HepG2 (cell line): ENCODE results near the gene CKS1B. TPM values are rescaled to one million over a fixed set of nuclear protein-coding genes. Genes with fewer than 3 reads are reported as not detected.

ENCODE experiments used
- ATAC-seq: fragments of 200-7000 bp; cut with Tn5 transposase; 3 replicates; pipeline ENCODE4 v1.9.1; 2020; ENCODE audit warnings: mild to moderate bottlenecking, moderate library complexity
- BruUV-seq: library from RNA; stranded (reverse); fragments of 400-500 nt; replicated peaks from 2 replicates; lab custom pipeline; 2021; lab: Mats Ljungman, UMichigan
- CTCF ChIA-PET: fragments of 300-600 bp; formaldehyde crosslinking; extraction: SDS; loops from one replicate; lab custom pipeline; 2021; ENCODE audit warnings: low total read pairs, inconsistent platforms, low intra/inter-chr PET ratio; lab: Yijun Ruan, JAX
- POLR2A ChIA-PET: fragments of 350-600 bp; sonication (Branson Sonifier 250); formaldehyde crosslinking; loops from one replicate; lab custom pipeline; 2020; ENCODE audit warnings: antibody characterized with exemption, inconsistent platforms; lab: Yijun Ruan, JAX
- DNase-seq: peaks from one replicate; pipeline ENCODE4 v3.0.0-alpha.2; 2015; ENCODE audit warnings: low spot score
- FAIRE-seq: peaks from 3 replicates; lab custom pipeline; 2011; peaks lifted over from hg19 to GRCh38; lab: Jason Lieb, UNC
- H2AFZ ChIP-seq: one replicate; pipeline ENCODE4 v1.6.1; 2011; ENCODE audit warnings: low read length, inconsistent platforms
- H3K27ac ChIP-seq: fragments of 300-600 bp; 3 replicates; pipeline ENCODE4 v1.8.0; 2011; ENCODE audit warnings: mixed run types, mild to moderate bottlenecking, mixed read lengths, low read length, inconsistent platforms; ENCODE audit not compliant: insufficient read depth; ENCODE audit errors: extremely low read length
- H3K27me3 ChIP-seq, 2 experiments: fragments of 200-600 bp in 1 of 2; 2 replicates in 1 of 2; 3 replicates in 1 of 2; pipeline versions ENCODE4 v1.6.0 to v1.8.0; 2011; ENCODE audit warnings: low read length in 2 of 2, mild to moderate bottlenecking in 2 of 2, moderate library complexity in 2 of 2, inconsistent platforms in 1 of 2; ENCODE audit not compliant: insufficient read depth in 2 of 2, control insufficient read depth in 1 of 2
- H3K36me3 ChIP-seq, 2 experiments: fragments of 200-600 bp in 1 of 2; replicated peaks in 1 of 2; 2 replicates in 1 of 2; 3 replicates in 1 of 2; pipeline versions ENCODE4 v1.5.1 to v1.8.0; 2011; ENCODE audit warnings: low read length in 2 of 2, inconsistent platforms in 1 of 2; ENCODE audit not compliant: insufficient read depth in 2 of 2, control insufficient read depth in 1 of 2
- H3K4me1 ChIP-seq: 2 replicates; pipeline ENCODE4 v1.5.1; 2012; ENCODE audit warnings: low read length, inconsistent platforms; ENCODE audit not compliant: insufficient read depth
- H3K4me2 ChIP-seq: 2 replicates; pipeline ENCODE4 v1.6.0; 2011; ENCODE audit warnings: low read depth, low read length, inconsistent platforms
- H3K4me3 ChIP-seq, 3 experiments: fragments of 200-600 bp in 1 of 3; sonication (generic), shearing (Covaris generic) in 1 of 3; replicated peaks in 1 of 3; 2 replicates each; pipeline ENCODE4 v1.5.1; 2011 to 2016; ENCODE audit warnings: low read length in 3 of 3, inconsistent platforms in 2 of 3, low read depth in 2 of 3, mild to moderate bottlenecking in 2 of 3, control low read depth in 1 of 3, mixed read lengths in 1 of 3; ENCODE audit not compliant: insufficient read depth in 1 of 3
- H3K79me2 ChIP-seq: one replicate; pipeline ENCODE4 v1.6.1; 2011; ENCODE audit warnings: low read length, inconsistent platforms; ENCODE audit not compliant: insufficient read depth
- H3K9ac ChIP-seq: 2 replicates; pipeline ENCODE4 v1.6.0; 2011; ENCODE audit warnings: mild to moderate bottlenecking, low read depth, low read length, inconsistent platforms; ENCODE audit not compliant: insufficient read depth
- H3K9me3 ChIP-seq: 2 replicates; pipeline ENCODE4 v1.5.1; 2012; ENCODE audit warnings: mild to moderate bottlenecking, low read length
- H4K20me1 ChIP-seq: 2 replicates; pipeline ENCODE4 v1.6.0; 2011; ENCODE audit warnings: inconsistent platforms, mild to moderate bottlenecking, low read length, moderate library complexity; ENCODE audit not compliant: insufficient read depth
- FOXP4 ChIP-seq: sonication (generic); formaldehyde crosslinking; IDR thresholded peaks from 2 replicates; pipeline ENCODE4 v1.4.0; 2020; ENCODE audit warnings: missing genetic modification reagents
- HIVEP1 ChIP-seq: sonication (generic); formaldehyde crosslinking; IDR thresholded peaks from 2 replicates; pipeline ENCODE4 v1.4.0; 2020; ENCODE audit warnings: mild to moderate bottlenecking, missing genetic modification reagents
- KLF11 ChIP-seq: IDR thresholded peaks from 2 replicates; pipeline ENCODE4 v1.6.1; 2016; ENCODE audit warnings: missing compliant biosample characterization
- NAIF1 ChIP-seq: sonication (generic); formaldehyde crosslinking; IDR thresholded peaks from 2 replicates; pipeline ENCODE4 v1.5.0; 2020; ENCODE audit warnings: mild to moderate bottlenecking, missing genetic modification reagents, borderline replicate concordance
- NCOR1 ChIP-seq: fragments of 200-600 bp; sonication (generic); IDR thresholded peaks from 2 replicates; pipeline ENCODE4 v1.7.0; 2017; ENCODE audit warnings: antibody characterized with exemption, low read length, borderline replicate concordance
- SNAI1 ChIP-seq: sonication (generic); formaldehyde crosslinking; IDR thresholded peaks from 2 replicates; pipeline ENCODE4 v1.5.0; 2020; ENCODE audit warnings: mild to moderate bottlenecking, missing genetic modification reagents, borderline replicate concordance
- SP5 ChIP-seq: IDR thresholded peaks from 2 replicates; pipeline ENCODE4 v1.6.1; 2016; ENCODE audit warnings: low read depth, borderline replicate concordance
- ZFP90 ChIP-seq: sonication (generic); formaldehyde crosslinking; IDR thresholded peaks from 2 replicates; pipeline ENCODE4 v1.8.0; 2022; ENCODE audit warnings: missing genetic modification reagents, mild to moderate bottlenecking, inconsistent platforms, borderline replicate concordance
- ZKSCAN5 ChIP-seq: sonication (generic); formaldehyde crosslinking; IDR thresholded peaks from 2 replicates; pipeline ENCODE4 v1.5.1; 2020; ENCODE audit warnings: mild to moderate bottlenecking, missing genetic modification reagents
- ZKSCAN8 ChIP-seq: IDR thresholded peaks from 2 replicates; pipeline ENCODE4 v1.6.1; 2016; ENCODE audit warnings: borderline replicate concordance, missing genetic modification reagents, missing compliant biosample characterization
- ZNF318 ChIP-seq: sonication (generic); formaldehyde crosslinking; IDR thresholded peaks from 2 replicates; pipeline ENCODE4 v1.4.0; 2020; ENCODE audit warnings: mild to moderate bottlenecking, missing genetic modification reagents
- ZNF350 ChIP-seq: sonication (generic); formaldehyde crosslinking; IDR thresholded peaks from 2 replicates; pipeline ENCODE4 v1.4.0; 2020; ENCODE audit warnings: mild to moderate bottlenecking, low read depth, missing genetic modification reagents, borderline replicate concordance
- WGBS: methylation state at CpG from one replicate; pipeline ENCODE4 v1.1.6; 2017; ENCODE audit warnings: low lambda C conversion rate; 5-methylcytosine and 5-hydroxymethylcytosine counted together
- in situ Hi-C: cut with HindIII; loops from 2 replicates; pipeline ENCODE4 v1.10.0; 2017; ENCODE audit warnings: low pct_unique_long_range_greater_than_20kb; ENCODE audit not compliant: extremely low pct_ligation_motif_present
- intact Hi-C: fragments of 100-400 bp; cut with micrococcal nuclease; formaldehyde crosslinking; loops from one replicate; pipeline ENCODE4 v1.10.0; 2022; ENCODE audit not compliant: unreplicated experiment
- polyA plus RNA-seq, 8 experiments: library from polyadenylated mRNA; depleted of rRNA in 3 of 8; stranded (reverse) in 7 of 8; unstranded in 1 of 8; fragments of >200 nt; fragmentation: Illumina TruSeq in 4 of 8; extraction: Trizol in 4 of 8; gene quantifications; 2 replicates each; pipeline versions ENCODE4 v1.2.1 to v1.2.3, GENCODE V29; 2011 to 2016; ENCODE audit warnings: low read depth in 4 of 8, missing spikeins in 1 of 8, mixed read lengths in 1 of 8; ENCODE audit not compliant: insufficient read depth in 1 of 8
- total RNA-seq, 5 experiments: library from RNA; depleted of rRNA; stranded (reverse); fragments of >200 nt; fragmentation: Illumina TruSeq; extraction: Trizol; gene quantifications; 2 replicates each; pipeline ENCODE4 v1.2.3, GENCODE V29; 2016; ENCODE audit warnings: low read depth in 1 of 5

Gene CKS1B
- total and polyA plus RNA-seq, 2 of the 13 experiments (the other 11 are each of a cell fraction or from before 2014, with no cell fraction given) = 217 to 222 TPM

- BruUV-seq = TSS peak; percentile 86
- CTCF ChIA-PET = interaction anchor here (1.0 kb wide), 1 partner anchor 10 kb away, joined by 3 read pairs; no protein-coding TSS in a partner anchor
- FAIRE-seq = peak; percentile 94
- peak; percentile 79 for TF ChIP-seq FOXP4 (CRISPR knock-in tag)
- 0 out of 2 replicates have a peak, but pooled peaks have one; percentile 57 for TF ChIP-seq SNAI1 (CRISPR knock-in tag)
- peak; percentile 87 for TF ChIP-seq ZKSCAN8 (CRISPR knock-in tag)
- TF ChIP-seq ZNF318 (CRISPR knock-in tag) = 0 out of 2 replicates have a peak, but pooled peaks have one; percentile 41
- 0 out of 2 replicates have a peak, but pooled peaks have one; percentile 60 for TF ChIP-seq ZFP90
- TF ChIP-seq KLF11 (CRISPR knock-in tag) = 0 out of 2 replicates have a peak, but pooled peaks have one; percentile 39
- no peak for TF ChIP-seq ZKSCAN5 (CRISPR knock-in tag)
- peak; percentile 9; the same call in 1 of the 2 replicates for TF ChIP-seq HIVEP1
- TF ChIP-seq NAIF1 (CRISPR knock-in tag) = peak; percentile 63; the same call in 1 of the 2 replicates
- TF ChIP-seq SP5 (CRISPR knock-in tag) = peak; percentile 92
- no peak for TF ChIP-seq ZNF350 (CRISPR knock-in tag)
- 0 out of 2 replicates have a peak, but pooled peaks have one; percentile 33 for TF ChIP-seq NCOR1
These were observed 1.8 kb upstream of the CKS1B start for GRCh38 chr1:154972517-154973343.

More at GRCh38 chr1:154972517-154973343, 1.8 kb upstream of the CKS1B start:
- Histone ChIP-seq H3K27ac (peak overlapping the region; percentile 100), H3K4me2 (peak overlapping the region; percentile 100), H3K79me2 (peaks cover 69% of the 10 kb centered on the region), H3K36me3 (peaks cover 5 to 17% of the 10 kb centered on the region in 2 experiments; a peak in 4 of 5 replicates), H3K9ac (peak overlapping the region; percentile 98), H4K20me1 (no peaks in the 10 kb centered on the region), H3K4me1 (peaks cover 70% of the 10 kb centered on the region), H3K9me3 (no peaks in the 10 kb centered on the region), H3K27me3 (no peaks in the 10 kb centered on the region; a peak in 1 of 5 replicates), H3K4me3 (peak overlapping the region; percentile 65 to 84 (median 70)), H2AFZ (no peak overlapping the region)
- WGBS = 2% methylated on average over 18 of the region's 18 CpGs
- in situ Hi-C loops = no loop called here
- POLR2A ChIA-PET = interaction anchor here (0.7 to 6.6 kb wide), 25 partner anchors 11 to 753 kb away, joined by 3 to 148 read pairs (median 9); partner anchors contain the start of genes ADAM15, FLAD1, LENEP and PBXIP1
- peak; percentile 95 for DNase-seq
- peak; percentile 41 for ATAC-seq
- intact Hi-C loops = loop anchor here (1.0 to 2.0 kb wide), 2 partner anchors 16 to 28 kb away; partner anchors contain the start of gene PBXIP1
